DMS79 (cell line): ENCODE measurements around the gene CREB5.
"Not testable (repeated sequence)": the region's sequence is repeated elsewhere in the genome, so short reads cannot be mapped to it uniquely, and the experiment has no call there.

Experiments
- DNase-seq: peaks from one replicate; lab custom pipeline; 2025; lab: John Stamatoyannopoulos, UW

The CREB5 gene

GRCh38 chr7:28813243-28813962 lies 401.1 kb downstream of the CREB5 start:
- no peak for DNase-seq

DNA sequence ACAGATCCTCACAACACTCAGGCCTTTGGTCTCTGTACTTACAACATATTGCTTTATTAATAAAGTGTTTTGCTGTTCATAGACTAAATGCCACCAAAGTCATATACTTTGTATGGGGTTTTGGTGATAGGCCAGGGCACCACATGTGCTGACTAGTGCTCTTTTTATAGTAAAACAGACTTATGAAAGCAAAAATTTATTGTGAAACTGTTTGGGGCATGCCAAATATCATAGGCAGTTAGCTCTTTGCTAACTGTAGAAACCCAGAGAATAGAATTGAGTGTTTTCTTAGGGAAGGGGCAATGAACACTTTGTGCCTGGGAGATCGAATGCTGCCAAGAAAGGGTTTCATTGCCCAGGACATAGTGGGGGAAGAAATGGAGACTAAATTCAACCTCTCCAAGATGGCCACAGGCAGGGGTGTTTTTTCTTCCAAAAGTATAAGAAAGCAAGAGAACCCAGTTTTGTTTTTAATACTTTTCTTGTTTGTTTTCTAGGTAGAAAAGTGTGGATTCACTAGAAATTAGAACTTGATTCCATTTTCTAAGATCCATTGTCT lies 403.1 kb downstream of the CREB5 start:
- DNase-seq, result no peak

- DNase-seq, result no peak
These were observed 403.6 kb downstream of the CREB5 start for GRCh38 chr7:28815928-28816373.

DNA sequence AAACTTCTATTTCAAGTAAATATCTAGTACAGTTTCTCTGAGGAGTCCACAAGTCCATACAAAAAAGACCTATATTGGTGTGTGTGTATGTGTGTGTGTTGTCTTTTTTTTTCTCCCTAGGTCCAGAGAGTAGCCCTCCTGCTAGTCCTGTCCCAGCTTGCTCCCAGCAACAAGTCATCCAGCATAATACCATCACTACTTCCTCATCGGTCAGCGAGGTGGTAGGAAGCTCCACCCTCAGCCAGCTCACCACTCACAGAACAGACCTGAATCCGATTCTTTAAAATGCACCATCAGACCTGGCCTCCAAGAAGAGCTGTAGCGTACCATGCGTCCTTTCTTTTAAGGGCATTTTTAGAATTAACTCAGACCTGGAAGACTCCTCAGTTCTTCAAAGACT lies 406.7 kb downstream of the CREB5 start:
- DNase-seq, result no peak

DNA sequence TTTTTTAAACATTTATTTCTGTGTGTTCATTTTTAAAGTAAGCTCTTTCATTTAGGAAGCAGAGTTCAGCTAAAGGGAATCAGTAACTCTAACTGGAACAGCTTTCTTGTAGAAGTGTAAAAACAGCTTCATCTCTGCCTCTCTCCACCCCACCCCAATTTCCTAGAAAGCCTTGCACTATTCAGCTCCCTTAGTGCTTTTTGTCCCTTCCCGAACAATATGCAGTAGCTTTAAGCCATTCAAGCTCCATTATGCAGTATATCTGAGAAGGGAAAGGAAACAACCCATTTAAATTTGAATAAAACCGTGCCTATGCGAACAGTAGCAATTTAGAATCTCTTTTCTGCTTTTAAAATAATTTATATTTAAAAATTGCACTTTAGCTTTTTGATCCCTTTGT lies 411.3 kb downstream of the CREB5 start:
- no peak for DNase-seq

DNA sequence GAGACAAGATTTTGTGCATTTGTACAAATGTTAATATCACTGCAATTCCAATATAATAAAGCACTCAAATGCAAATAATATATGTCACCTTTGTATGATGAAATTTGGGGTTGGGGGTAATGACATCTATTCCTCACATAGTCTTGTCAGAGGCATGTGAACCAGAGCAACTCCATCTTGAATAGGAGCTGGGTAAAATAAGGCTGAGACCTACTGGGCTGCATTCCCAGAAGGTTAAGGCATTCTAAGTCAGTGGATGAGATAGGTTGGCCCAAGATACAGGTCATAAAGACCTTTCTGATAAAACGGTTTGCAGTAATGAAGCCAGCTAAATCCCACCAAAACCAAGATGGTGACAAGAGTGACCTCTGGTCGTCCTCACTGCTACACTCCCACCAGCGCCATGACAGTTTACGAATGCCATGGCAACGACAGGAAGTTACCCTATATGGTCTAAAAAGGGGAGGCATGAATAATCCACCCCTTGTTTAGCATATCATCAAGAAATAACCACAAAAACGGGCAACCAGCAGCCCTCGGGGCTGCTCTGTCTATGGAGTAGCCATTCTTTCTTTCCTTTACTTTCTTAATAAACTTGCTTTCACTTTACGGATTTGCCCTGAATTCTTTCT lies 413.6 kb downstream of the CREB5 start:
- DNase-seq, result not testable (repeated sequence)

- no peak for DNase-seq
These were observed 418.5 kb downstream of the CREB5 start for GRCh38 chr7:28830846-28831245.

GRCh38 chr7:28832669-28833068 lies 420.4 kb downstream of the CREB5 start:
- no peak for DNase-seq

DNA sequence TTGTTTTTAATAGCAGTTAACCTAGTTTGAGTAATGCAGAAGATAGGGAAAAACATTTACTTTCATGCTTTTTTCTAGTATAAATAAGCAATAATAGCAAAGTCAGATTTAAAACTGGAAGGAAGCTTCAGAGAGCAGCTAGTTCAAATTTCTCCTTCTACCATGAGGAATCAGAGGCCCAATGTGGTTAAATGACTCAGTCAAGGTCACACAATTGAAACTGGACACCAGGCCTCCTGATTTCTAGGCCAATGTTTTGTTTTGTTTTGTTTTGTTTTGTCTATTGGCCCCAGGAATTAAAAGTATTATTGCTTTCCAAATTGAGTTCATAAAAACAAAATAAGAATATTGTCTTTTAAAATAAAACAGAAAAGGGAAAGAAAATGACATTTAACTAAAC lies 423.5 kb downstream of the CREB5 start:
- no peak for DNase-seq

DNA sequence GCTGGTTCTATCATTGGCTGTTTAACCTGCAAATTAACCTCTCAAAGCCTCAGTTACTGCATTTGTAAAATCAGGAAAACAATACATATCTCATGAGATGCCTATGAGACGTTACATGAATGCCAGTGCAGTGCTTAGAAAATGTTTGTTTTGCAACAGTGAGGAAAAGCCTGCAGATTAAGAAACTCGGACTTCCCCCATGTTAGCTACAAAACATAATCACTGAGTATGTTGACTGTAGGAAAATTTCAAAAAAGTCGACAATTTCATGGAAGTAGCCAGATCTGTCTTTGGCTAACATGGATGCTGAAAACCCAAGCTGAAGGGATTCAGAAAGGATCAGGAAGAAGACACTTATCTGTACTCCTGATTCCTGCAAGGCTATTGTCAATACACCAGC lies 424.4 kb downstream of the CREB5 start:
- no peak for DNase-seq

- no peak for DNase-seq
These were observed 424.9 kb downstream of the CREB5 start for GRCh38 chr7:28837216-28837615.

DNA sequence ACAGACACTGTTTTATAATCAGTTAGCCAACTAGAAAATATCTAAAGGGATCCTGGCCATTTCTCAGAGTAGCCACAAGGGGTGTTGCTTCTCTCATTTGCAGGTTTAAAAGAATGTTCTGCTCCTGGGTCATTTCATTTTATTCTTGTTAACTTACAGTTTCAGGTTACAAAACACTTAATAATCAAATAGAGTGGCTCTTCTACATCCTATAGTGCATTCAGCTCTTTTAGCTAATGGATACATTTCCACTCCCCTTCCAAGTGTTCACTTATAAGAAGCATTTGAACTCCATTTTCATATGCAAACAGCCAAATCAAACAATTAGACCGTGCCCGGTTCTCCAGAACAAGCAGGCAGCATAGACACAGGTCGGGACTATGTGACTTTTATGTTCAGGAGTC lies 428.3 kb downstream of the CREB5 start:
- peak; percentile 92 for DNase-seq

- DNase-seq, result no peak
These were observed 429.4 kb downstream of the CREB5 start for GRCh38 chr7:28841766-28842165.

GRCh38 chr7:28842769-28843295 lies 430.5 kb downstream of the CREB5 start:
- no peak for DNase-seq

DNA sequence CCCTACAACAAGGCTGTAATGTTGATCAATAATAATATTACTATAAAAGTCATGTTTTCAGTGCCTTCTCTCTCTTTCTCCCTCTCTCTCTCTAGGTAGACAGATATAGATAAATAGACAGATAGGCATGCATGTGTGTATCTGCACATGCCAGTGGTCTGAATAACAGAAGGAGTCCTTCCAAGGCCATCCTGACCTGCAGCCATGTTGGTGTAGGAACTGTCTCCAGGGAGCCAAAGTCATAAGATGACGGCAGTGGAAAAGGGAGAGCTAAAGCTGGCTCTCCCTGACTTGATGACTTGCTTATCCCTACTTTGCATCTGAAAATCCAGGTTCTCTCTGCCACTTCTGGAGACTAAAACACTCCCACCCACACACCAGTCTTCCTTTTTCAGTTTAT lies 432.8 kb downstream of the CREB5 start:
- DNase-seq, result no peak

DNA sequence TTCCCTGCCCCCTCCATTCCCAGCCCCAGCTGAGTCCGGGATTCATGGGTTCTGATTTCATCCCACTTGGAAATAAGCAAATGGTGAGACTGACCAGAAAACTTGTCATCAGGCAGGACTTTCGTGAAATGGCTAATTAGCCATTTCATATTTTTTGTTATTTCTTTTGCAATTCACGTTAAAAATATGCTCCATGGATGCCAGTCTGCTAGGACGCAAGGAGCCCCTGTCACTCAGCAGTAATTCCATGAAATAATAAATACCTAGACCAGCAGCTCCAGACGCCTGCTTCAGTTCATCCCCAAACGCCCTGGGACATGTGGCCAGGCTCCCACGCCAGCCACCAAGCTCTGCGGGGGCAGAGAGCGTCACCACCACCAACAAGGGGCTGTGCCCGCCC lies 434.9 kb downstream of the CREB5 start:
- DNase-seq, result no peak

GRCh38 chr7:28847681-28848080 lies 435.4 kb downstream of the CREB5 start:
- no peak for DNase-seq

DNA sequence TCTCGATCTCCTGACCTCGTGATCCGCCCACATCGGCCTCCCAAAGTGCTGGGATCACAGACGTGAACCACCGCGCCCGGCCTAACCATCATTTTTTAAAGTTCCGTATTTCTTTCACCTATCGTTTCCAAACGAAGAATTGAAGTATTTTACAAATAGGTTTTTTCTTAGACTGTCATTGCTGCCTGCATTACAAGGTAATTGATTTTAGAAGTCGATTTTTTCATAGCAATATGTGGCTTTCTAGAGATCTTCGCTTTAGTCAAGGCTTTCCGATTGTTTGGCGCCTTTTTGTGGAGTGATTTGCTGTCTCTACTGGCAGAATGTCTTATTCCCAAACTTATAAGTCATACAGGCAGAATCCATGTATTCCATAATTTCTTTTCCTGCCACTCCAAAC lies 436.6 kb downstream of the CREB5 start:
- no peak for DNase-seq

- no peak for DNase-seq
These were observed 438.4 kb downstream of the CREB5 start for GRCh38 chr7:28850699-28851098.

DNA sequence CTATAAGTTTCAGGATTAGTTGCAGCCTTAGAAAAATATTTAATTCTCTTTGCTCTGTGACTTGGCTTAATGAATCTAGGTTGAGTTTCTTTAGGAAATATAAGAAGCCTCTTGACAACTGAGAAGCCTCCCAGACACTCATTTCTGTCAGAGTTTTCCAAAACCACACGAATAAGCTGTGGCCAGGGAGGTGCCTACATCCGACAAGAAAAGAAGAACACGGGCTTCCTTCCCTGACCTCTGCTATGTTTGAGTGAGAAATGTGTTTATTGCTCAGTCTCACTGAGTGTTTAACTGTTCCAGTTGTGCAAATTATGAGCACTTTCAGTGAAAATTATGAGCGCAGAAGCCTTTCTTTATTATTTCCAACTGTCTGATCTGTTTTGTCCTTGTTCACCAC lies 440.8 kb downstream of the CREB5 start:
- no peak for DNase-seq

DNA sequence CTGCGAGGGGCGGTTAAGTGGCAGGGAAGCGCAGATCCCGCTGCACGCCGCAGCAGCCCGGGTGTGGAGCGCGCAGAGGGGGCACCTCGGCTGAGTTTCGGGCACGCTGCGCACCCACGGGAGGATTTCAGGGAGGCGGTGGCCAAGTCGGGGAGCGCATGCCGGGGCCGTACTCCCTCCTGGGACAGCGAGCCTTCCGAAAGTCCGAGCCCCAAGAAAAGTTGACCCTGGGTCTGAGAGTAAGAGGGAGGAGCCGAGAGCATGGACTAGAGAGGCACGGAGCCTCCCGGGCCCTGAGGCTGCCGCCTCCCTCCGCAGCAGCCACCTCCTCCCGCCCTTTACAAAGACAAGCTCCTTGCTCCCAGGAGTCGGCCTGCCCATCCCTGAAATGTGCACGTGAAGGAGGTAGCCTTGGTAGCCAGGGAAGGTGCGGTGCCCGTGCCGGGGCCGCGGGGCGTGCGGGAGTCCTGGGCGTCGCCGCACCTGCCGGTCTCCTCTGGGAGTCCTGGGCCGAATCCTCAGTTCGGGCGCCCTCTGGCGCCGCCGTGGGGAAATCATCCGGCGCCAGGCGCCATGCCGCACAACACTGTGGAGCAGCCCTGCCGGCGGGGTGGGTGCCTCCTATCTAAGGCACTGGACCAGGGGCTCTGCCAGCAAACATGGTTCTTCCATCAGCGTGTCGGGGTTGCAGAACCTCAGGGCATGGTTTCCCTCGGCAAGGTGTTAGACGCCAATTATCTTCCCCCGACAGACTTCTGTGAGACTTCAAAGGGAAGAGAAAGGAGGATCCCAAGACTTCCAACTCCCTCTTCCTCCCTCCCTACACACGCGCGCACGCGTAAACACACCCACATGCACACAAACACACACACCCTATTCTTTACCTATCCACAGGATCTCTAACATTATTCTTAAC lies 441.8 kb downstream of the CREB5 start:
- DNase-seq, result peak; percentile 5

GRCh38 chr7:28854750-28855074 lies 442.4 kb downstream of the CREB5 start:
- no peak for DNase-seq
